ENCODE measurements around the gene UBAC2. TPM values are rescaled to one million over a fixed set of nuclear protein-coding genes. Genes with fewer than 3 reads are reported as not detected.
"Not testable (repeated sequence)": the region's sequence is repeated elsewhere in the genome, so short reads cannot be mapped to it uniquely, and the experiment has no call there.

The UBAC2 gene
- total RNA-seq, 1 donor from 2014 or later = 34.0 TPM

DNA sequence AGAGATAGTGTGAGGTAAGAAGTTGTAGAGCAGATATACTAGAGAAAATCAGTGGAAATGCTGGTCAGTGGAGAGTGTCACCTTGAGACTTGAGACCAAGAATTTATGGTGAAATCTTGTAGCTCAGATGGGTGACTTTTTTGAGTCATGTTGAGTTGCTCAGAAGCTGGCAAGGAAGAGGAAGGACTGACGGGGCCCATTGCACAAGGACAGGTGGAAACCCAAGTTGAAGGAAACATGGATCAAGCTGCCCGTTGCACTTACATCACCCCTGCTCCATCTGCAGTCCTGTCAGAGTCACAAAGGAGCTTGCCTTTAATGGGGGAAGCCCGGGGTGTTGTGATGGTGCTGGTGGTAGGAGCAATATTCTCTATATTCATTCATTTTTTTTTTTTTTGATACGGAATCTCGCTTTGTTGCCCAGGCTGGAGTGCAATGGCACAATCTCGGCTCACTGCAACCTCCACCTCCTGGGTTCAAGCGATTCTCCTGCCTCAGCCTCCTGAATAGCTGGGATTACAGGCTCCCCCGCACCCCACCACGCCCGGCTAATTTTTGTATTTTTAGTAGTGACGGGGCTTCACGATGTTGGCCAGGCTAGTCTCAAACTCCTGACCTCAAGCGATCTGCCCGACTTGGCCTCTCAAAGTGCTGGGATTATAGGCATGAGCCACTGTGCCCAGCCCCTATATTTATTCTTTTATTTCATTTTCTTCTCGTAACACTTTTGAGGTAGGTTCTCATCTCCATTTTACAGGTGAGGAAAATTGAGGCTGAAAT is 27.4 kb downstream of the UBAC2 start:
- DNase-seq (ENCODE audit: low spot score) (no peak), ATAC-seq (no peak)
- intact Hi-C loops (cut with DNase I) = no loop called here

GRCh38 chr13:99228737-99229691 is 28.4 kb downstream of the UBAC2 start:
- intact Hi-C loops (cut with DNase I) = no loop called here
- DNase-seq (ENCODE audit: low spot score) = no peak
- ATAC-seq = no peak

- ATAC-seq; intact Hi-C loops (cut with DNase I); DNase-seq (ENCODE audit: low spot score): not testable (repeated sequence)
These were observed 29.9 kb downstream of the UBAC2 start for GRCh38 chr13:99230588-99230987.

DNA sequence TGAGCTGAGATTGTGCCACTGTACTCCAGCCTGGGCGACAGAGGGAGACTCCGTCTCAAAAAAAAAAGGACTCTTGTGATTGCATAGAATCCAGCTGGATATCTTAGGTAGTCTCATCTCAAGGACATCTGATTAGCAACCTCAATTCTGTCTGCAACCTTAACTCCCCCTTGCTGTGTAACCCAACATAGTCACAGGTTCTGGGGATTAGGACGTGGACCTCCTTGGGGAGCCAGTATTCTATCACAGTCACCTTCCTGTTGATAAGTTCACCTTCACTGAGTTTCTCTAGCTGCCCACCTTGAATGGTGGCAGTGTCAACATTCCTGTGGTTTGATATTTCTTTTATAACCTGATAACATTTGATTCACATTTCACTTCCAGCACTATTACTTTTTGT is 30.3 kb downstream of the UBAC2 start:
- ATAC-seq (no peak), DNase-seq (ENCODE audit: low spot score) (no peak)
- intact Hi-C loops (cut with DNase I) = no loop called here

DNA sequence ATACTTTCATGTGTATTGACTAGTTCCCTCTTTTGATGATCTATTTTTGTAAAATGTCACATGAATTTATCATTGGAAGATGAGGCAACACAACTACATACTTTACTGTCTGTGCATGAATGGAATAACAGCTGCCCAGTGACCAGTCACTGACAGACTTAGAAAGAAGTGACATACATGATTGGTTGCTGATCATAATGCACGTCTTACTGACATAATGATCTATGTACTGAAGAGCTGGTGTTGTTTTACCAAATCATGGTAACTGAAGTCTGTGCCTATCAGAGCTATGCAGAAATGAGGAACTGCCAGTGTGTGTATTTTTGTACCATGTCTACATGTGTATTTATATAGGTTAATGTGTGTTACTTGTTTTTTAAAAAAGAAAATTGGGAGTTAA is 31.1 kb downstream of the UBAC2 start:
- DNase-seq (ENCODE audit: low spot score) (no peak), ATAC-seq (no peak)
- intact Hi-C loops (cut with DNase I) = no loop called here

DNA sequence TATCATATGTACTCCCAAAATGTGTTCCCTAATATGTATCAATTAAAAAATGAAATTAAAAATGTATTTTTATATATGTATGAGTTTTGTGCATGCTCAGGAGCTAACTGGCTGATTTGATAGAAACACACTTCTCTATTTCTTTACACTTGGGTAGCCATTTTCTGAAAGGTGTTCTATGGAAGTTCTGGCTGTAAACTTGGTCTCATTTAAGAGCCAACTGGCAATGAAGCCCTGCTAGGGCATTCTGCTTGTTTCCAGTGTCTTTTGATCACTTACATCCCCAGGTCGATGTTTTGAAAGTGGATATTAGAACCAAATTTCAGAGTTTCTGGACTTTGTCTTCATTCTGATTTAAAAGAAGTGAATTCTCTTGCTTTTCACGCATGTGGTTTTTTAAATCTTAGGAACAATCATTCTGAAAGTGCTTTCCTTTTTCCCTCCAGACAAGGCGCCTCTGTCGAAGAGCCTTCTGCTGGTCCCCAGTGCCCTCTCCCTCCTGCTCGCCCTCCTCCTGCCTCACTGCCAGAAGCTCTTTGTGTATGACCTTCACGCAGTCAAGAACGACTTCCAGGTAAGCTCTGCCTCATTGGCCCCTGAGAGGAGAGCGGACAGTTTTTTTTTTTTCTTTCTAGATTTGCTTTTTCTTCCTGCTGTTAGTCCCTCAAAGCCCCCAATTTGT is 37.5 kb downstream of the UBAC2 start:
- DNase-seq (ENCODE audit: low spot score) (no peak), ATAC-seq (no peak)
- intact Hi-C loops (cut with DNase I) = no loop called here

GRCh38 chr13:99246100-99246499 is 45.4 kb downstream of the UBAC2 start:
- intact Hi-C loops (cut with DNase I) = no loop called here
- DNase-seq (ENCODE audit: low spot score) (no peak), ATAC-seq (no peak)

- ATAC-seq; DNase-seq (ENCODE audit: low spot score); intact Hi-C loops (cut with DNase I): not testable (repeated sequence)
These were observed 48.5 kb downstream of the UBAC2 start for GRCh38 chr13:99249178-99249577.

GRCh38 chr13:99249606-99250005 is 49.0 kb downstream of the UBAC2 start:
- DNase-seq (ENCODE audit: low spot score); intact Hi-C loops (cut with DNase I); ATAC-seq: not testable (repeated sequence)

DNA sequence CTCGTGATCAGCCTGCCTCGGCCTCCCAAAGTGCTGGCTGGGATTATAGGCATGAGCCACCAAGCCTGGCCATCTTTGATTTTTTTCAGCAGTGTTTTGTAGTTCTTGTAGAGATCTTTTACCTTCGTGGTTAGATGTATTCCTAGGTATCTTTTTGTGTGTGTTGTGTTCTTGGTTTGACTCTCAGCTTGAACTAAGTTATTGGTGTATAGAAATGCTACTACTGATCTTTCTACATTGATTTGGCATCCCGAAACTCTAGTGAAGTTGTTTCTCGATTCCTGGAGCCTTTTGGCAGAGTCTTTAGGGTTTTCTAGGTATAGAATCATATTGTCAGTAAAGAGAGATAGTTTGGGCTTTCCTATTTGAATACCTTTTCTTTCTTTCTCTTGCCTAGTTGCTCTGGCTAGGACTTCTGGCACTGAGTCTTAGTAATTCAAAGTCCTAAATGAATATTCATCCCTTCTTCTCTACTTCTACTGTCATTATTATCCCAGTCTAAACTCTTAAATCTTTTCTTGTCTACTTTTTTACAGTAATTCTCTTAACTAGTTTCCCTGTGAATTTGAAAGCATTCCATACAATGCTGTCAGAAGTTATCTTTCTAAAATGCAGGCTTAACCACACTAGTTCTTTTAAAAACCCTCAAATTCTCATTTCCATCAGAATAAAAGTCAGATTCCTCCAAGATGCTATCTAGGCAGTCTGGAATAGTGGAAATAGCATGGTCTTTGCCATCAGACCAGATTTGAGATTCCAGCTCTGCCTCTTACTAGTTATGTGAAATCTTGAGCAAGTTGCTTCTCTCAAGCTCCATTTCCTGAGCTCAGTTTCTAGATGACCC is 50.5 kb downstream of the UBAC2 start:
- ATAC-seq (no peak), DNase-seq (ENCODE audit: low spot score) (no peak)
- intact Hi-C loops (cut with DNase I) = no loop called here

GRCh38 chr13:99251921-99252320 is 51.3 kb downstream of the UBAC2 start:
- intact Hi-C loops (cut with DNase I) = no loop called here
- ATAC-seq (no peak), DNase-seq (ENCODE audit: low spot score) (no peak)

GRCh38 chr13:99254830-99255229 is 54.2 kb downstream of the UBAC2 start:
- intact Hi-C loops (cut with DNase I) = no loop called here
- ATAC-seq = no peak
- no peak for DNase-seq (ENCODE audit: low spot score)

DNA sequence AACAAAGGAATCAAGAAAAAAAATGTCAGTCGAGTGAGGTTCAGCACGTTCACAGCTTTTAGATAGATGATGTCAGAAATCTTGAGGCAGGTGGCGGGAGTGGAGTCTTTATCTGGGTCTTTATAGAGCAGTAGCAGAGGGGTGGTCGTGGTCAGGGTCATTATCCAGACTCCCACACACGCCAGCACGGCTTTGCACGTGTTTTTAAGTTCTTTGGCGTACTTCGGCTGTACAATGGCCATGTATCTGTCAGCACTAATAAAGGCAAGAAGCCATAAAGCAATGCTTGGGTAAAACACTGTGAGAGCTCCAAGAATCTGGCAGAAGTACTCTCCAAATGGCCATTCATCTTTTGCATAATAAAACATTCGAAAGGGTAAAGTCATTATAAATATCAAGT is 54.6 kb downstream of the UBAC2 start:
- ATAC-seq = no peak
- no peak for DNase-seq (ENCODE audit: low spot score)
- intact Hi-C loops (cut with DNase I) = no loop called here

DNA sequence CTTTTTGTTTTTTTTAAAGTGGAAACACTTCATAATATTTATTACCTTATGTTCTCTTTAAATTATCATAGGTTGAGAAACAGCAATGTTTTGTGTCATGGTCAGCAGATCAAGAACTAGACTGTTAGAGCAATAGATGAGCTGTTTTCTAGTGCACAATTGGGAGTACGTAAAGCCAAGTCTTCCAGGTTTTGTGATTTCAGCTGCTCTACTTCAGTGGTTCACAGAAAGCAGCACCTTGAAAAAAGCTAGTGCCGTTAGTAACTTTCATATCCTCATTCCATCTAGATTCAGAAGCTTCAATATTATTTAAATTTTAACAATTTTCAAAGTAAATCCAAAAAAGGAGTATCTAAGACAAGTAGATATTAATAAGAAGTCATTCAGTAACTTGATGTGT is 55.6 kb downstream of the UBAC2 start:
- no peak for DNase-seq (ENCODE audit: low spot score)
- intact Hi-C loops (cut with DNase I) = no loop called here

DNA sequence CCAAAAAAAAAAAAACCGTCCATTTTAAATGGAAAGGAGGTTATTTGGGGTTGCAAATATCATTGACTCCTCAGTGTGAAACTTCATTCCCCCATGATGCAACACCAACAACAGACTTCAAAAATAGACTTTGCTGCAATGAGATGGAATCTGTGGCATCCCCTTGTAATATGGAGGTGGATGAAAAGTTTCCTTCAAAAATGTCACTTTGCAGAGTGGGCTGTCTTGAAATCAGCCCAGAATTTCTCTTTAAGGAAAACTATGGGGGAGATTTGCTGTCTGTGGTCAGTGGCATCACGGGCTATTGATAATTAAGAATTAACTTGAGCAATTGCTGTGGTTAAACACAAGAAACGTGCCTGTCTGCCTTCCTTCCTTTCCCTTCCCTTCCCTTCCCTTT is 56.1 kb downstream of the UBAC2 start:
- ATAC-seq = no peak
- intact Hi-C loops (cut with DNase I) = no loop called here

More for the DNA sequence above, 55.6 kb downstream of the UBAC2 start:
- ATAC-seq = no peak

GRCh38 chr13:99257291-99257690 is 56.6 kb downstream of the UBAC2 start:
- no peak for ATAC-seq
- intact Hi-C loops (cut with DNase I) = no loop called here

More for the DNA sequence above, 56.1 kb downstream of the UBAC2 start:
- DNase-seq (ENCODE audit: low spot score) = no peak

GRCh38 chr13:99258210-99258860 is 57.7 kb downstream of the UBAC2 start, which contains the start of gene GPR18:
GPR18 (minus strand) TSS chr13:99258379; CDS start chr13:99255872, 2,507 bp downstream.
- DNase-seq (ENCODE audit: low spot score) (no peak), ATAC-seq (no peak)
- intact Hi-C loops (cut with DNase I) = no loop called here

More at GRCh38 chr13:99257291-99257690, 56.6 kb downstream of the UBAC2 start:
- no peak for DNase-seq (ENCODE audit: low spot score)

- intact Hi-C loops (cut with DNase I) = no loop called here
- no peak for ATAC-seq
- no peak for DNase-seq (ENCODE audit: low spot score)
These were observed 58.3 kb downstream of the UBAC2 start for GRCh38 chr13:99258946-99259345.

Measured in sciatic nerve (tissue), 2 donors.